ENCODE data around the gene DNM3. TPM values are rescaled to one million over a fixed set of nuclear protein-coding genes. Genes with fewer than 3 reads are reported as not detected.

DNM3 gene
- total and polyA plus RNA-seq, 9 of the 15 experiments (the other 6 are each of a cell fraction or from before 2014, with no cell fraction given): 0.08 to 0.36 (median 0.22) TPM; not detected in 1

DNA sequence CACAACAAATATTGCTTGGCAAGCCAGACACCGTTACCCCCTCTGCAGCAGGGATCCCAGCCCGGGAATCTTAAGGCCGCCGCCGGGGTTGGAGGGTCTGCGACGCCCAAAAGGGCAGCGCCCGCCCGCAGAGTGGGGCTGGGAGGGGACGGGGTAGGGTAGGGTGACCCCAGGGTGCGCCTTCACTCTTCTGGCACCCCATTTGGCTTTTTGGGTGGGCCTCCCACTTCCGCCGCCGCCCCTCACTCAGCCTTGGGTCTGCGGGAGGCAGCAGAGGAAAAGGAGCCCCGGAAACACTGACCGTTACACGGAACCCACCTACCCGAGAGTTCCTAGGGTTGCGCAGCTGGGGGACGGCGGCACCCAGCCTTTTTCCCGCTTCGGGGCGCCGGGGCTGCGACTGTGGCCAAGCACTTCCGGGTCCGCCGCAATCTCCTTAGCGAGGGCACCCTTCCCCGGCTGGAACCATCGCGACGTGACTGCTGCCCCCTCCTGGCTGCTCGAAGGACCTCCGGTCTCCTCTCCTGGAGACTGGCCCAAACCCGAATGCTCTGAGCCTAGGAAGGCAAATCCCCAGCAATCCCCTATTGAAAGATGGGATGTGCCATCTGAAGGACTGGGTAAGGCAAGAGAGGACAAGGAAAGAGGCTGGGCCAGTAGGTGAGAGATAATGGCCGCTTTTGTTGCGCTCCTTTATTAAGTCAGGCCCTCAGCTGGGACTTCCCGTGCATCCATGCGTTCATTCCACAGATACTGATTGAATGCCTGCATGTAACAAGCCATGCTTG is 602.6 kb downstream of the DNM3 start, which contains the start of gene PIGC (continued):
- TF ChIP-seq YY1 (IDR thresholded peaks at IDR 0.05; ENCODE audit: borderline replicate concordance in 1 of 3, control insufficient read depth in 1 of 3, extremely low read depth in 1 of 3, insufficient read depth in 3 of 3, insufficient read length in 1 of 3, insufficient replicate concordance in 2 of 3, low read depth in 1 of 3, low read length in 2 of 3) (peak in 2 of 3 experiments; percentile 58 to 77), MTA3 (IDR thresholded peaks at IDR 0.05; ENCODE audit: borderline replicate concordance) (peak; percentile 95), TAF1 (IDR thresholded peaks at IDR 0.05; ENCODE audit: control insufficient read depth, extremely low read depth, insufficient read depth, low read length, severe bottlenecking) (peak; percentile 89), NCOA6 (IDR thresholded peaks at IDR 0.05) (no peak), MAFG (tag; conservative IDR thresholded peaks at IDR 0.05) (no peak), NCOA1 (IDR thresholded peaks at IDR 0.05; ENCODE audit: low read depth) (peak; percentile 83), ZBED1 (IDR thresholded peaks at IDR 0.05) (peak; percentile 84; the same call in 1 of the 2 replicates), MYNN (IDR thresholded peaks at IDR 0.05) (no peak; the same call in none of the 2 replicates), MYNN (CRISPR knock-in tag; IDR thresholded peaks at IDR 0.05) (no peak), ELF2 (CRISPR knock-in tag; IDR thresholded peaks at IDR 0.05) (peak; percentile 97), ZBTB11 (CRISPR knock-in tag; IDR thresholded peaks at IDR 0.05) (peak in 2 of 3 experiments; percentile 88 to 97; a peak in 4 of 6 replicates), RBFOX2 (IDR thresholded peaks at IDR 0.05; ENCODE audit: low read depth, low read length) (peak; percentile 92), FOXM1 (IDR thresholded peaks at IDR 0.05; ENCODE audit: low read depth) (peak; percentile 47; the same call in 1 of the 2 replicates), FOXM1 (CRISPR knock-in tag; IDR thresholded peaks at IDR 0.05; ENCODE audit: low read depth) (peak; percentile 75; the same call in 1 of the 2 replicates), GATA2 (CRISPR knock-in tag; IDR thresholded peaks at IDR 0.05) (no peak; the same call in 1 of the 2 replicates), ZNF224 (CRISPR knock-in tag; IDR thresholded peaks at IDR 0.05) (0 out of 2 replicates have a peak, but pooled peaks have one; percentile 38), TBP (optimal IDR thresholded peaks at IDR 0.05; ENCODE audit: low read depth, low read length) (peak; percentile 81), EWSR1 (IDR thresholded peaks at IDR 0.05; ENCODE audit: borderline replicate concordance, low read depth, partially characterized antibody) (no peak), ZNF143 (CRISPR knock-in tag; IDR thresholded peaks at IDR 0.05) (no peak), RNF2 (IDR thresholded peaks at IDR 0.05) (peak; percentile 34; the same call in 1 of the 2 replicates), MAFF (IDR thresholded peaks at IDR 0.05; ENCODE audit: low read length) (no peak), CBX1 (IDR thresholded peaks at IDR 0.05; ENCODE audit: low read depth) (peak; percentile 97), BHLHE40 (IDR thresholded peaks at IDR 0.05; ENCODE audit: low read length) (peak; percentile 52; the same call in 1 of the 2 replicates), IRF9 (tag; IDR thresholded peaks at IDR 0.05) (no peak)
- TF ChIP-seq, protein P1, sequence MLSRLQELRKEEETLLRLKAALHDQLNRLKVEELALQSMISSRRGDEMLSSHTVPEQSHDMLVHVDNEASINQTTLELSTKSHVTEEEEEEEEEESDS (CRISPR knock-in tag; IDR thresholded peaks at IDR 0.05): no peak
